GM12865 (cell line): ENCODE results near the gene TNIK.
"Not testable (repeated sequence)": the region's sequence is repeated elsewhere in the genome, so short reads cannot be mapped to it uniquely, and the experiment has no call there.

Experiments used
- DNase-seq: peaks from one replicate; pipeline ENCODE4 v3.0.0; 2010; ENCODE audit warnings: low read depth
- H3K4me3 ChIP-seq: 2 replicates; pipeline ENCODE4 v1.5.1; 2011; ENCODE audit warnings: mild to moderate bottlenecking, low read depth, low read length, control low read depth
- CTCF ChIP-seq: IDR thresholded peaks from 2 replicates; pipeline ENCODE4 v1.5.1; 2011; ENCODE audit warnings: low read length, control low read depth, low read depth, inconsistent platforms; ENCODE audit not compliant: insufficient read depth; ENCODE audit errors: missing control alignments

Gene TNIK

GRCh38 chr3:171289291-171289690 is 170.9 kb downstream of the TNIK start:
- DNase-seq: no peak
- TF ChIP-seq CTCF: no peak
- H3K4me3 ChIP-seq: no peak overlapping the region

- H3K4me3 ChIP-seq, DNase-seq: not testable (repeated sequence)
Measured at GRCh38 chr3:171287761-171288160, 172.4 kb downstream of the TNIK start.

- TF ChIP-seq CTCF: no peak
- peak; percentile 87 for DNase-seq
- H3K4me3 ChIP-seq: peak overlapping the region; percentile 3; the same call in 1 of the 2 replicates
Measured at GRCh38 chr3:171286580-171287249, 173.5 kb downstream of the TNIK start.

GRCh38 chr3:171285287-171285686 is 174.9 kb downstream of the TNIK start:
- TF ChIP-seq CTCF: no peak
- DNase-seq: peak; percentile 69
- H3K4me3 ChIP-seq: peak overlapping the region; percentile 51

GRCh38 chr3:171284308-171285075 is 175.7 kb downstream of the TNIK start:
- H3K4me3 ChIP-seq: peak overlapping the region; percentile 51
- TF ChIP-seq CTCF: no peak
- DNase-seq: peak; percentile 86

GRCh38 chr3:171283848-171284222 is 176.4 kb downstream of the TNIK start:
- no peak for TF ChIP-seq CTCF
- peak; percentile 69 for DNase-seq

GRCh38 chr3:171283183-171283847 is 176.9 kb downstream of the TNIK start:
- H3K4me3 ChIP-seq: peak overlapping the region; percentile 51
- TF ChIP-seq CTCF: no peak
- no peak for DNase-seq

More at GRCh38 chr3:171283848-171284222, 176.4 kb downstream of the TNIK start:
- peak overlapping the region; percentile 51 for H3K4me3 ChIP-seq
